Measurements from ENCODE around the gene MTMR12. TPM values are rescaled to one million over a fixed set of nuclear protein-coding genes. Genes with fewer than 3 reads are reported as not detected.
"Not testable (repeated sequence)": the region's sequence is repeated elsewhere in the genome, so short reads cannot be mapped to it uniquely, and the experiment has no call there.

MTMR12 gene
- total RNA-seq, 2 experiments from 2014 or later: 24.0 to 24.9 TPM

GRCh38 chr5:32230356-32231099, 82.2 kb downstream of the MTMR12 start:
- no peak overlapping the region for H3K27ac Mint-ChIP-seq
- no peaks in the 10 kb centered on the region for H3K27me3 Mint-ChIP-seq
- no peaks in the 10 kb centered on the region for H3K9me3 Mint-ChIP-seq
- peaks cover 8% of the 10 kb centered on the region for H3K4me1 Mint-ChIP-seq
- no peak overlapping the region for H3K4me3 Mint-ChIP-seq
- no peak for DNase-seq
- peaks cover 15% of the 10 kb centered on the region for H3K36me3 Mint-ChIP-seq

- H3K36me3 Mint-ChIP-seq: peaks cover 15% of the 10 kb centered on the region
- no peaks in the 10 kb centered on the region for H3K9me3 Mint-ChIP-seq
- no peak overlapping the region for H3K27ac Mint-ChIP-seq
- H3K4me1 Mint-ChIP-seq: peaks cover 8% of the 10 kb centered on the region
- H3K27me3 Mint-ChIP-seq: no peaks in the 10 kb centered on the region
- H3K4me3 Mint-ChIP-seq: no peak overlapping the region
- DNase-seq: no peak
These were observed 83.2 kb downstream of the MTMR12 start for GRCh38 chr5:32229586-32229985.

- Mint-ChIP-seq H3K27me3 (no peaks in the 10 kb centered on the region), H3K4me3 (no peak overlapping the region), H3K27ac (no peak overlapping the region), H3K36me3 (peaks cover 15% of the 10 kb centered on the region), H3K4me1 (peaks cover 8% of the 10 kb centered on the region), H3K9me3 (no peaks in the 10 kb centered on the region)
- DNase-seq: no peak
These were observed 83.9 kb downstream of the MTMR12 start for GRCh38 chr5:32228816-32229215.

- Mint-ChIP-seq H3K36me3 (peaks cover 11% of the 10 kb centered on the region), H3K4me3 (no peak overlapping the region), H3K9me3 (no peaks in the 10 kb centered on the region), H3K27ac (no peak overlapping the region), H3K4me1 (peaks cover 6% of the 10 kb centered on the region), H3K27me3 (no peaks in the 10 kb centered on the region)
- no peak for DNase-seq
These were observed 87.3 kb downstream of the MTMR12 start for GRCh38 chr5:32225445-32225844.

- H3K27ac Mint-ChIP-seq: no peak overlapping the region
- no peaks in the 10 kb centered on the region for H3K9me3 Mint-ChIP-seq
- DNase-seq: no peak
- no peaks in the 10 kb centered on the region for H3K27me3 Mint-ChIP-seq
- H3K4me1 Mint-ChIP-seq: peaks cover 6% of the 10 kb centered on the region
- H3K4me3 Mint-ChIP-seq: no peak overlapping the region
- peaks cover 9% of the 10 kb centered on the region for H3K36me3 Mint-ChIP-seq
These were observed 88.6 kb downstream of the MTMR12 start for GRCh38 chr5:32223972-32224609.

- Mint-ChIP-seq H3K4me3 (no peak overlapping the region), H3K27ac (no peak overlapping the region)
- DNase-seq: no peak
These were observed 89.8 kb downstream of the MTMR12 start for GRCh38 chr5:32222723-32223470.

GRCh38 chr5:32217886-32218396, 94.8 kb downstream of the MTMR12 start:
- H3K4me1 Mint-ChIP-seq: peaks cover 4% of the 10 kb centered on the region
- no peak for DNase-seq
- no peak overlapping the region for H3K4me3 Mint-ChIP-seq
- H3K27me3 Mint-ChIP-seq: no peaks in the 10 kb centered on the region
- no peaks in the 10 kb centered on the region for H3K36me3 Mint-ChIP-seq
- no peaks in the 10 kb centered on the region for H3K9me3 Mint-ChIP-seq
- H3K27ac Mint-ChIP-seq: no peak overlapping the region

More at GRCh38 chr5:32222723-32223470, 89.8 kb downstream of the MTMR12 start:
- no peaks in the 10 kb centered on the region for H3K27me3 Mint-ChIP-seq
- H3K36me3 Mint-ChIP-seq: peaks cover 5% of the 10 kb centered on the region
- H3K4me1 Mint-ChIP-seq: peaks cover 4% of the 10 kb centered on the region
- H3K9me3 Mint-ChIP-seq: no peaks in the 10 kb centered on the region

GRCh38 chr5:32214344-32214743, 98.4 kb downstream of the MTMR12 start:
- not testable (repeated sequence) for H3K27ac Mint-ChIP-seq, H3K4me3 Mint-ChIP-seq, DNase-seq, H3K27me3 Mint-ChIP-seq, H3K9me3 Mint-ChIP-seq, H3K4me1 Mint-ChIP-seq, H3K36me3 Mint-ChIP-seq

- Mint-ChIP-seq H3K27me3 (peaks cover 3% of the 10 kb centered on the region), H3K36me3 (no peaks in the 10 kb centered on the region), H3K4me3 (no peak overlapping the region), H3K9me3 (no peaks in the 10 kb centered on the region), H3K4me1 (peaks cover 10% of the 10 kb centered on the region), H3K27ac (peak overlapping the region; percentile 72)
- DNase-seq: no peak
These were observed 102.6 kb downstream of the MTMR12 start for GRCh38 chr5:32210151-32210550.

GRCh38 chr5:32208837-32209236, 103.9 kb downstream of the MTMR12 start:
- not testable (repeated sequence) for H3K4me1 Mint-ChIP-seq, DNase-seq, H3K27me3 Mint-ChIP-seq, H3K27ac Mint-ChIP-seq, H3K36me3 Mint-ChIP-seq, H3K4me3 Mint-ChIP-seq, H3K9me3 Mint-ChIP-seq

GRCh38 chr5:32207355-32207634, 105.4 kb downstream of the MTMR12 start:
- Mint-ChIP-seq H3K9me3 (no peaks in the 10 kb centered on the region), H3K27ac (no peak overlapping the region)
- DNase-seq: no peak

GRCh38 chr5:32206509-32207354, 106.0 kb downstream of the MTMR12 start:
- no peak for DNase-seq
- Mint-ChIP-seq H3K4me3 (no peak overlapping the region), H3K4me1 (peaks cover 10% of the 10 kb centered on the region), H3K9me3 (no peaks in the 10 kb centered on the region), H3K27ac (no peak overlapping the region), H3K36me3 (no peaks in the 10 kb centered on the region), H3K27me3 (peaks cover 6% of the 10 kb centered on the region)

More at GRCh38 chr5:32207355-32207634, 105.4 kb downstream of the MTMR12 start:
- Mint-ChIP-seq H3K27me3 (peaks cover 6% of the 10 kb centered on the region), H3K4me3 (no peak overlapping the region), H3K4me1 (peaks cover 10% of the 10 kb centered on the region), H3K36me3 (no peaks in the 10 kb centered on the region)

- peaks cover 8% of the 10 kb centered on the region for H3K27me3 Mint-ChIP-seq
- H3K9me3 Mint-ChIP-seq: no peaks in the 10 kb centered on the region
- H3K27ac Mint-ChIP-seq: no peak overlapping the region
- H3K4me1 Mint-ChIP-seq: peaks cover 8% of the 10 kb centered on the region
- DNase-seq: no peak
- H3K36me3 Mint-ChIP-seq: no peaks in the 10 kb centered on the region
- H3K4me3 Mint-ChIP-seq: no peak overlapping the region
These were observed 106.7 kb downstream of the MTMR12 start for GRCh38 chr5:32206053-32206452.

GRCh38 chr5:32202394-32202793, 110.3 kb downstream of the MTMR12 start:
- H3K27ac Mint-ChIP-seq: no peak overlapping the region
- no peak for DNase-seq
- peaks cover 19% of the 10 kb centered on the region for H3K27me3 Mint-ChIP-seq
- no peaks in the 10 kb centered on the region for H3K9me3 Mint-ChIP-seq
- peaks cover 4% of the 10 kb centered on the region for H3K4me1 Mint-ChIP-seq
- no peaks in the 10 kb centered on the region for H3K36me3 Mint-ChIP-seq
- H3K4me3 Mint-ChIP-seq: no peak overlapping the region
